ENCODE measurements around the gene RAB38.

Gene RAB38

DNA sequence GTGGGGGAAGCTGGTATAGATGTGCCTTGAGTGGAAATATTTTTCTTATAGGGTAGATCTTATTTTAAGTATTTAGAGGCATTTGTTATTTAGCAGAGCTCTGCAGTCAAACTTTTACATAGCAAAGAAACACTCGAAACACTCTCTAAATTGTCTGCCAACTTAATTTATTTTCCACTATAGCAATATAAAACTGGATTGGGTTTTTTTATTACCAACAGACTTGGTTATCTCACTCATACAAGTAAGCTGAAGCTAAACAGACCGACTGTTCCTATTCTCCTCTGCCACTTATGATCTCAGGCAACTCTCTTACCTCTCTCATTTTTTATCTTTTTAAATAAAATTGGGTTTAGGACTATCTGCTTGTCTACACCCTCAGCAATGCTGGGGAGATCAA is 4.6 kb downstream of the RAB38 start:
- Histone ChIP-seq H3K9ac (ENCODE audit: low read depth, low read length) (no peak overlapping the region), H3K27ac (ENCODE audit: low read depth, low read length) (no peak overlapping the region), H3K9me3 (ENCODE audit: control insufficient read depth, insufficient read depth, low read length) (no peaks in the 10 kb centered on the region)

DNA sequence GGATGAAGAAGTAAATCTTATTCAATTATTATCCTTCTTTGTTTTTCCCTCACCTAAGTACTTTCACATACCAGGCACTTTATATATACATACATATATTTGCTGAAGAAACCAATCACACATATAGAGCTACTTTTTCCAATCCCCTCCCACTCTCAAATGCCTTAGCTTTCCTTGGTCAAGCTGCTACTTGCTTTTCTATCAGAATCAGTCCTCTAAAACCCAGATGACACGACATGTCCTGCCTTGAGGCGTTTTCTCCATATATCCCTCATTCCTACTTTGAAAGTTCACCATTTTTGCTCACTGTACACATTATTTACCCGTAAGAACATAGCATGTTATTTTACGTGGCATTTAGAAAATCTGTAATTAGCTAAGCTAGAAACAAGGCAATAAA is 5.4 kb downstream of the RAB38 start:
- H3K9me3 ChIP-seq (ENCODE audit: control insufficient read depth, insufficient read depth, low read length): no peaks in the 10 kb centered on the region
- no peaks in the 10 kb centered on the region for H3K36me3 ChIP-seq (ENCODE audit: control insufficient read depth, insufficient read depth, low read length)
- H3K4me1 ChIP-seq (ENCODE audit: control insufficient read depth, insufficient read depth, low read length): 0 out of 2 replicates have a peak, but pooled peaks cover 6% of the 10 kb centered on the region
- H3K27ac ChIP-seq (ENCODE audit: low read depth, low read length): no peak overlapping the region
- H3K27me3 ChIP-seq (ENCODE audit: control insufficient read depth, insufficient read depth, low read length): no peaks in the 10 kb centered on the region
- H3K4me3 ChIP-seq (ENCODE audit: low read depth, low read length): no peak overlapping the region
- no peak overlapping the region for H3K9ac ChIP-seq (ENCODE audit: low read depth, low read length)

More for the DNA sequence above, 4.6 kb downstream of the RAB38 start:
- H3K36me3 ChIP-seq (ENCODE audit: control insufficient read depth, insufficient read depth, low read length): no peaks in the 10 kb centered on the region
- H3K4me1 ChIP-seq (ENCODE audit: control insufficient read depth, insufficient read depth, low read length): 0 out of 2 replicates have a peak, but pooled peaks cover 8% of the 10 kb centered on the region
- no peak overlapping the region for H3K4me3 ChIP-seq (ENCODE audit: low read depth, low read length)
- H3K27me3 ChIP-seq (ENCODE audit: control insufficient read depth, insufficient read depth, low read length): no peaks in the 10 kb centered on the region

DNA sequence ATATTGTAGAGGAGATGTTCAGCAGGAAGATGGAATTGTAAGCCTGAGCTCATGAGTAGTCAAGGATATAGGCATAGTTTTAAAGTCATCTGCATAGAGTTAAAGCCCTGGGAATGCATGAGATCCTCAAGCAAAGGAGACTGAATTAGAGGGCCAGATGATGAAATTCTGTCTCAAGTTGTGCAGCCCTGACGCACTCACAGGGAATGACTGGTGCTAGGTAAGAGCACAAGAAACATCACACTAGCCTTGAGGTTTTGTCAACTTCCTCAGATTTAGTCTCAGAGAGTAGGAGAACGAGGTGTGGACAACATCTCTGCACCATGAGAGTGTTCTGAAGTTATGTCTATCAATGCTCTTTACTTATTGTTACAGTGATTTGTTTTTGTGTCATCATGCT is 5.8 kb downstream of the RAB38 start:
- Histone ChIP-seq H3K9me3 (ENCODE audit: control insufficient read depth, insufficient read depth, low read length) (no peaks in the 10 kb centered on the region), H3K27ac (ENCODE audit: low read depth, low read length) (no peak overlapping the region), H3K4me1 (ENCODE audit: control insufficient read depth, insufficient read depth, low read length) (0 out of 2 replicates have a peak, but pooled peaks cover 4% of the 10 kb centered on the region), H3K27me3 (ENCODE audit: control insufficient read depth, insufficient read depth, low read length) (no peaks in the 10 kb centered on the region), H3K36me3 (ENCODE audit: control insufficient read depth, insufficient read depth, low read length) (no peaks in the 10 kb centered on the region), H3K9ac (ENCODE audit: low read depth, low read length) (no peak overlapping the region), H3K4me3 (ENCODE audit: low read depth, low read length) (no peak overlapping the region)

DNA sequence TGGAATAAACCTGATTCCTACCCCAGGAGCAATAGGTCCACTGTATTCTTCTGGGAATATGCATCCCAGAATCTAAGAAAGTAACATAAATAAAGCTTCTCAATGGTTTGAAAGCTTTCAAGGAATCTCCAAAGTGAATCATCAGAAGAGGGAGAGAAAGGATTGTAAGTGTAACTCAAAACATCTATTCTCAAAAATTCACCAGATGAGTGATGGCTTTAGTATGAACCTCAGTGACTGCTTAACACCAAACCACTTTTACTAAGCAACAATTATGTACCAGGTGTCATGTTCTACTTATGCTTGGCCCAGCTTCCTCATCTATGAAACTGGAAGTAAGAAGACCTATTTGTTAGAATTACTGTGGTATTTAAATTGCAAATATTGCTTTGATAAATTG is 7.4 kb downstream of the RAB38 start:
- Histone ChIP-seq H3K27me3 (ENCODE audit: control insufficient read depth, insufficient read depth, low read length) (no peaks in the 10 kb centered on the region), H3K4me1 (ENCODE audit: control insufficient read depth, insufficient read depth, low read length) (no peaks in the 10 kb centered on the region), H3K4me3 (ENCODE audit: low read depth, low read length) (no peak overlapping the region), H3K9ac (ENCODE audit: low read depth, low read length) (no peak overlapping the region), H3K36me3 (ENCODE audit: control insufficient read depth, insufficient read depth, low read length) (no peaks in the 10 kb centered on the region), H3K27ac (ENCODE audit: low read depth, low read length) (no peak overlapping the region), H3K9me3 (ENCODE audit: control insufficient read depth, insufficient read depth, low read length) (no peaks in the 10 kb centered on the region)

DNA sequence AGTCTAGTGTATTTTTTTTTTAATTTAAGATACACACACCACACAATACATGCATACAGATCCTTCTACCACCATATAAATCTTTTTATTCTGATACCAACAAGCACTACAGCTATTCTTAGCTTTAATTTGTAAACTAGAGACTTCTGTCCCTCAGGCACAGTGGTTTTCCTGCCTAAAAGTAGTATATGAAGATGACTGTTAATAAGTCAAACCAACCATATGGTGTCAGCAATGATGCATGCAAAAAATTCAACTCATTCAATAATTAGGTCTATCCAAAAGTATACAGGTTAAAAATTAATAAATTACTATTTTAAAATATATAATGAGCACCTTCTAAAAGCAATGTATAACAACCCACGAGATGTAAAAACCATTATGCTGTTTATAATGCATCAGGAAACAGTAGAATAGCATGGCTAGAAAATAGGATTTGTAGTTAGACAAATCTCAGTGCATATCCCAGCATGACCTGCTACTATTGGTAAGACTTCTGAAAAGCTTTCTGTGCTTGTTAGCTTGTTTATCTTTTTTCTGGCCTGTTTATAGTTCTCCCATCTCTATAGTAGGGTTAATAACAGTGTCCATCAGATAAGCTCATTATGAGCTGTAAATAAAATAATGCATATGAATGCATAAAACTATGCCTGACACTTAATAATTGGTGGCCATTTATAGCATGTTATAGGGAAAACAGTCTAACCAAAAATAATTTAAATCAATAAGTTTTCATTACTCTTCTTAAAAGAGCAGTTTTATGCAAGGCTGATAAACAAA is 10.2 kb downstream of the RAB38 start:
- H3K4me3 ChIP-seq (ENCODE audit: low read depth, low read length): no peak overlapping the region
- no peaks in the 10 kb centered on the region for H3K4me1 ChIP-seq (ENCODE audit: control insufficient read depth, insufficient read depth, low read length)
- H3K36me3 ChIP-seq (ENCODE audit: control insufficient read depth, insufficient read depth, low read length): no peaks in the 10 kb centered on the region
- H3K27me3 ChIP-seq (ENCODE audit: control insufficient read depth, insufficient read depth, low read length): no peaks in the 10 kb centered on the region
- H3K9ac ChIP-seq (ENCODE audit: low read depth, low read length): no peak overlapping the region
- no peak overlapping the region for H3K27ac ChIP-seq (ENCODE audit: low read depth, low read length)
- no peaks in the 10 kb centered on the region for H3K9me3 ChIP-seq (ENCODE audit: control insufficient read depth, insufficient read depth, low read length)

DNA sequence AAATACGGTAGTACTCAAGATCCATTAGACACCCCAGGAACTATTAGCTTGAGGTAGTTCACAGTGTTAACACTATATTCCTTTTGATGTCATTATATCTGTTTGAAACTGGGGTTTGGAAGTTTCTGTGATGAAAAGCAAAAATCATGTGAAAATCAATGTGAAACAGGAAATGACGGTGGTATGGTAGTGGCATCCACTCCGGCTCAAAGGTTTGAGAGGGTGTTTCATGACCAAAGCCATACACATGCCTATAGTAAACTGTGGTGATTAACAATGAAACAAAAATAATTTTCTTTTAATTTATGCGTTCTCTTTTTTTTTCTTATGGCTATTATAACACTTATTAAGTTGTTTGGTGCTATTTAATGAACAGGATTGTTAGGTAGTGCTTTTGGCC is 10.9 kb downstream of the RAB38 start:
- no peak overlapping the region for H3K4me3 ChIP-seq (ENCODE audit: low read depth, low read length)
- H3K27ac ChIP-seq (ENCODE audit: low read depth, low read length): no peak overlapping the region
- H3K4me1 ChIP-seq (ENCODE audit: control insufficient read depth, insufficient read depth, low read length): no peaks in the 10 kb centered on the region
- H3K27me3 ChIP-seq (ENCODE audit: control insufficient read depth, insufficient read depth, low read length): no peaks in the 10 kb centered on the region
- H3K9ac ChIP-seq (ENCODE audit: low read depth, low read length): no peak overlapping the region
- H3K9me3 ChIP-seq (ENCODE audit: control insufficient read depth, insufficient read depth, low read length): no peaks in the 10 kb centered on the region
- no peaks in the 10 kb centered on the region for H3K36me3 ChIP-seq (ENCODE audit: control insufficient read depth, insufficient read depth, low read length)

DNA sequence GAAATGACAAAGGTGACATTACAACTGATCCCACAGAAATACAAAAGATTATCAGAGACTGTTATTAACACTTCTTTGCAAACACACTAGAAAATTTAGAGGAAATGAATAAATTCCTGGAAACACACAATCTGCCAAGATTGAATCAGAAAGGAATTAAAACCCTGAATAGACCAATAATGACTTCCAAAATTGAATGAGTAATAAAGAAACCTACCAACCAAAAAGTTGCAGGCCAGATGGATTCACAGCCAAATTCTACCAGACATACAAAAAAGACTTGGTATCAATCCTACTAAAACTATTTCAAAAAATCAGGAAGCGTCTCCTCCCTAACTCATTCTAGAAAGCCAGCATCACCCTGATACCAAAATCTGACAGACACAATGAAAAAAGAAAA is 17.2 kb downstream of the RAB38 start:
- no peak overlapping the region for H3K4me3 ChIP-seq (ENCODE audit: low read depth, low read length)
- no peak overlapping the region for H3K9ac ChIP-seq (ENCODE audit: low read depth, low read length)
- no peak overlapping the region for H3K27ac ChIP-seq (ENCODE audit: low read depth, low read length)
- no peaks in the 10 kb centered on the region for H3K27me3 ChIP-seq (ENCODE audit: control insufficient read depth, insufficient read depth, low read length)
- H3K9me3 ChIP-seq (ENCODE audit: control insufficient read depth, insufficient read depth, low read length): peaks cover 9% of the 10 kb centered on the region; the same call in 1 of the 2 replicates
- no peaks in the 10 kb centered on the region for H3K4me1 ChIP-seq (ENCODE audit: control insufficient read depth, insufficient read depth, low read length)
- H3K36me3 ChIP-seq (ENCODE audit: control insufficient read depth, insufficient read depth, low read length): no peaks in the 10 kb centered on the region

DNA sequence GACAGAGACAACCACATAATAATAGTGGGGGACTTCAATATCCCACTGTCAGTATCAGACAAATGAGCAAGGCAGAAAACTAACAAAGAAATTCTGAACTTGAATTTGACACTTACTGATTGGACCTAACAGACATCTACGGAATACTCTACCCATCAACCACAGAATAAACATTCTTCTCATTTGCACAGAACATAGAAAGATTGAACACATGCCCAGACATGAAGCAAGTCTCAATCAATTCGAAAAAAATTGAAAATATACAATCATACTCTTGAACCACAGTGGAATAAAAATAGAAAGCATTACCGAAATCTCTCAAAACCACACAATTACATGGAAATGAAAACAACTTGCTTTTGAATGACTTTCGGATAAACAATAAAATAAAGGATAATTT is 17.9 kb downstream of the RAB38 start:
- no peaks in the 10 kb centered on the region for H3K27me3 ChIP-seq (ENCODE audit: control insufficient read depth, insufficient read depth, low read length)
- peaks cover 4% of the 10 kb centered on the region; the same call in 1 of the 2 replicates for H3K4me1 ChIP-seq (ENCODE audit: control insufficient read depth, insufficient read depth, low read length)
- H3K27ac ChIP-seq (ENCODE audit: low read depth, low read length): no peak overlapping the region
- H3K9me3 ChIP-seq (ENCODE audit: control insufficient read depth, insufficient read depth, low read length): peaks cover 9% of the 10 kb centered on the region; the same call in 1 of the 2 replicates
- H3K36me3 ChIP-seq (ENCODE audit: control insufficient read depth, insufficient read depth, low read length): no peaks in the 10 kb centered on the region
- H3K4me3 ChIP-seq (ENCODE audit: low read depth, low read length): no peak overlapping the region
- no peak overlapping the region for H3K9ac ChIP-seq (ENCODE audit: low read depth, low read length)

DNA sequence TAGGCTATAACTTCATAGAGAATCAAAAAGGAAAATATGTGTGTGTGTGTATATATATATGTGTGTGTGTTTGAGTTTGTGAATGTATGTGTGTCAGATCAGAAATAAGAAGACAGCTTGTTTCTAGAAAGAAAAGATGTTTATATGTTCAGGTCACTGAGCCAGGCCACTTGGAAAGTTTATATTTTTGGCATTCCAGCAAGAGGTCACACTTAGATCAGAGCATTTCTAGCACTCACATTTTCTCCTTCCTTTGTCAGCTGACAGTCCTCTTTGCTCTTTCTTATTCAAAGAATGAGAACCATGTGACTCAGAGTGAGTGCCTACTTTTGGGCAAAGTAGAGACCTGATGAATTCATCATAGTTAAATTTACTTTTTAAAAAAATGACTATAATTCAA is 22.9 kb downstream of the RAB38 start:
- H3K4me1 ChIP-seq (ENCODE audit: control insufficient read depth, insufficient read depth, low read length): peaks cover 6% of the 10 kb centered on the region; the same call in 1 of the 2 replicates
- H3K9ac ChIP-seq (ENCODE audit: low read depth, low read length): no peak overlapping the region
- no peak overlapping the region for H3K27ac ChIP-seq (ENCODE audit: low read depth, low read length)
- no peak overlapping the region for H3K4me3 ChIP-seq (ENCODE audit: low read depth, low read length)
- peaks cover 9% of the 10 kb centered on the region; the same call in 1 of the 2 replicates for H3K36me3 ChIP-seq (ENCODE audit: control insufficient read depth, insufficient read depth, low read length)
- H3K27me3 ChIP-seq (ENCODE audit: control insufficient read depth, insufficient read depth, low read length): no peaks in the 10 kb centered on the region
- peaks cover 6% of the 10 kb centered on the region; the same call in 1 of the 2 replicates for H3K9me3 ChIP-seq (ENCODE audit: control insufficient read depth, insufficient read depth, low read length)

DNA sequence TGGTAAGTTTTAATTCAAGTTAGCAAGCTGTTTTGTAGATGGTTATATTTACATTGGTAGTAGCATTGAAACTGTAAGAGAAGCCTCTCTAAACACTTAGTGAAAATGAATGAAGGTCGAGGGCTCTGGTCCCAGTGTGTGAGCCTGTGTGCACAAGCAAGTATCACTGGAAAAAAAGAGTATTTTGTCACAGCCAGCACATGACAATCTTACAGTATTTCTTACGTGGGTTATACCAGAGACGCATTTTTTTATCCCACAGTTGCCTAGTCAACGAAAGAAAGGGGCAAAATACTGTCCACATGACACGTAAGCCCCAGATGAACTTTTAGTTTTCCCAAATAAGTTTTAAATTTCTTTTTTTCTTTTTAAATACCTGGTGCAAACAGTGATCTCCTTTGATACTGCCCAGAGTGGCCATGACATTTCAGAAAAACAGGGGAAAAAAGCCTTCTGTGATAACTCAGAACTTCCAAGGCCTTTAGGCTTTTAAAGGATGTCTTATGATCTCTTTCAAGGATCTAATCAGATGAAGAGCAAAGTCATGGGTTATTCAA is 23.5 kb downstream of the RAB38 start:
- Histone ChIP-seq H3K4me3 (ENCODE audit: low read depth, low read length) (no peak overlapping the region), H3K4me1 (ENCODE audit: control insufficient read depth, insufficient read depth, low read length) (peaks cover 6% of the 10 kb centered on the region; the same call in 1 of the 2 replicates), H3K9me3 (ENCODE audit: control insufficient read depth, insufficient read depth, low read length) (peaks cover 6% of the 10 kb centered on the region; the same call in 1 of the 2 replicates), H3K9ac (ENCODE audit: low read depth, low read length) (no peak overlapping the region), H3K36me3 (ENCODE audit: control insufficient read depth, insufficient read depth, low read length) (peaks cover 9% of the 10 kb centered on the region; the same call in 1 of the 2 replicates), H3K27ac (ENCODE audit: low read depth, low read length) (no peak overlapping the region), H3K27me3 (ENCODE audit: control insufficient read depth, insufficient read depth, low read length) (no peaks in the 10 kb centered on the region)

DNA sequence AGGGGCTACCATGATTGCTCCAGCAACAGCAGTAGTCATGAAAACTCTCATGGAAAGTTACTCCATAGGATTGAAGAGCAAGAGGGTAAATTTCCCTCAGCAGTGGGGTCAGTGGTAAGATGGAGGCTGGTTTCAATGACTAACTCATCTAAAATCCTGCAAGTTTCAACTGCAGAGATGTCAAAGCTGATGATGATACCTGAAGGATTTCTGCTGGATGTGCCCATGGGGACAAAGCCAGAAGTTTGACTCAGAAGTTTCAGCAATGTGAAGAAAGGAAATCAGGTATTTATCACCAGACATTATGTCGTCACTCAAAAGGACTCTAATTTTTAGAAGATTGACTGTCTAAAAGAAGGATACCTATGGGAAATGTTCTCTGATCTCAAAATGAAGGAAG is 29.1 kb downstream of the RAB38 start:
- Histone ChIP-seq H3K4me3 (ENCODE audit: low read depth, low read length) (no peak overlapping the region), H3K9me3 (ENCODE audit: control insufficient read depth, insufficient read depth, low read length) (no peaks in the 10 kb centered on the region), H3K27ac (ENCODE audit: low read depth, low read length) (no peak overlapping the region), H3K4me1 (ENCODE audit: control insufficient read depth, insufficient read depth, low read length) (no peaks in the 10 kb centered on the region), H3K36me3 (ENCODE audit: control insufficient read depth, insufficient read depth, low read length) (peaks cover 9% of the 10 kb centered on the region; the same call in 1 of the 2 replicates), H3K9ac (ENCODE audit: low read depth, low read length) (no peak overlapping the region), H3K27me3 (ENCODE audit: control insufficient read depth, insufficient read depth, low read length) (no peaks in the 10 kb centered on the region)
